Gastrocnemius medialis (tissue), 4 donors: ENCODE results near the gene B4GALT1. TPM values are rescaled to one million over a fixed set of nuclear protein-coding genes. Genes with fewer than 3 reads are reported as not detected.

Source experiments
- ATAC-seq, 2 donors: fragments of 150-250 bp; one replicate each; pipeline ENCODE4 v1.9.1; 2016
- DNase-seq, 2 donors: peaks; one replicate each; pipeline ENCODE4 v3.0.0-alpha.2; 2019
- H3K27ac ChIP-seq, 4 donors: fragments of 200-600 bp; sonication (generic); 1 replicate in 1 of 4; 2 replicates in 3 of 4; pipeline ENCODE4 v1.5.1; 2016 to 2018; ENCODE audit warnings: mild to moderate bottlenecking in 2 of 4, moderate library complexity in 1 of 4
- H3K27me3 ChIP-seq, 3 donors: fragments of 200-600 bp; sonication (generic) in 2 of 3; 1 replicate in 1 of 3; 2 replicates in 2 of 3; pipeline versions ENCODE4 v1.5.1 to v1.6.0; 2016 to 2019; ENCODE audit warnings: mild to moderate bottlenecking in 1 of 3, moderate library complexity in 1 of 3
- H3K36me3 ChIP-seq, 2 donors: fragments of 200-600 bp; sonication (generic) in 1 of 2; one replicate each; pipeline ENCODE4 v1.5.1; 2017 to 2018
- H3K4me1 ChIP-seq, 2 donors: fragments of 200-600 bp; sonication (generic) in 1 of 2; one replicate each; pipeline ENCODE4 v1.5.1; 2016 to 2017; ENCODE audit warnings: mild to moderate bottlenecking in 2 of 2
- H3K4me3 ChIP-seq, 4 donors: fragments of 200-600 bp; sonication (generic) in 3 of 4; 1 replicate in 1 of 4; 2 replicates in 3 of 4; pipeline ENCODE4 v1.5.1; 2016 to 2019; ENCODE audit warnings: mild to moderate bottlenecking in 2 of 4
- H3K9me3 ChIP-seq, 3 donors: fragments of 200-600 bp; sonication (generic) in 2 of 3; 1 replicate in 1 of 3; 2 replicates in 2 of 3; pipeline ENCODE4 v1.5.1; 2016 to 2019
- POLR2A ChIP-seq, 2 donors: fragments of 450-650 bp; IDR thresholded peaks; one replicate each; pipeline ENCODE4 v1.6.1; 2017; ENCODE audit warnings: antibody characterized with exemption in 2 of 2, mild to moderate bottlenecking in 2 of 2, moderate library complexity in 2 of 2
- in situ Hi-C, 4 donors: fragments of 200-750 bp; cut with MboI; loops; one replicate each; pipeline versions ENCODE4 v1.15.0 to v1.8.0; 2017; ENCODE audit warnings: low sequenced_read_pairs in 4 of 4
- intact Hi-C: fragments of 100-400 bp; cut with DNase I; formaldehyde crosslinking; loops from one replicate; pipeline ENCODE4 v1.15.1; 2023; ENCODE audit warnings: low total_unique reads
- total RNA-seq, 4 donors: library from RNA; depleted of rRNA; stranded (reverse); fragments of >200 nt; gene quantifications; one replicate each; pipeline versions ENCODE4 v1.1.0 to v1.2.3, GENCODE V29; 2016
- TF ChIP-seq, protein P1 (sequence below), 5 experiments: fragments of 450-650 bp in 3 of 5; fragments of 200-600 bp in 2 of 5; sonication (generic) in 2 of 5; IDR thresholded peaks in 4 of 5; conservative IDR thresholded peaks in 1 of 5; 1 replicate in 4 of 5; 2 replicates in 1 of 5; pipeline ENCODE4 v1.5.1; 2016 to 2019; ENCODE audit warnings: antibody characterized with exemption in 5 of 5, mild to moderate bottlenecking in 3 of 5, moderate library complexity in 3 of 5

B4GALT1 gene
- total RNA-seq = 10 to 100 TPM; 24.2 to 56.2 (median 42.7) TPM

- in situ Hi-C loops (loop anchor here in 1 of 4 donors (25.0 kb wide), 1 partner anchor 780 kb away; the partner anchor contains the start of gene ACO1), intact Hi-C loops (loop anchor here (1.0 to 2.0 kb wide), 3 partner anchors 35 to 1825 kb away; no protein-coding TSS in a partner anchor)
- H3K4me1 ChIP-seq = peaks cover 43 to 45% of the 10 kb centered on the region in 2 donors
- DNase-seq = peak; percentile 83 to 93
- TF ChIP-seq, protein P1, sequence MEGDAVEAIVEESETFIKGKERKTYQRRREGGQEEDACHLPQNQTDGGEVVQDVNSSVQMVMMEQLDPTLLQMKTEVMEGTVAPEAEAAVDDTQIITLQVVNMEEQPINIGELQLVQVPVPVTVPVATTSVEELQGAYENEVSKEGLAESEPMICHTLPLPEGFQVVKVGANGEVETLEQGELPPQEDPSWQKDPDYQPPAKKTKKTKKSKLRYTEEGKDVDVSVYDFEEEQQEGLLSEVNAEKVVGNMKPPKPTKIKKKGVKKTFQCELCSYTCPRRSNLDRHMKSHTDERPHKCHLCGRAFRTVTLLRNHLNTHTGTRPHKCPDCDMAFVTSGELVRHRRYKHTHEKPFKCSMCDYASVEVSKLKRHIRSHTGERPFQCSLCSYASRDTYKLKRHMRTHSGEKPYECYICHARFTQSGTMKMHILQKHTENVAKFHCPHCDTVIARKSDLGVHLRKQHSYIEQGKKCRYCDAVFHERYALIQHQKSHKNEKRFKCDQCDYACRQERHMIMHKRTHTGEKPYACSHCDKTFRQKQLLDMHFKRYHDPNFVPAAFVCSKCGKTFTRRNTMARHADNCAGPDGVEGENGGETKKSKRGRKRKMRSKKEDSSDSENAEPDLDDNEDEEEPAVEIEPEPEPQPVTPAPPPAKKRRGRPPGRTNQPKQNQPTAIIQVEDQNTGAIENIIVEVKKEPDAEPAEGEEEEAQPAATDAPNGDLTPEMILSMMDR (IDR thresholded peaks at IDR 0.05 in 4 of 5, conservative IDR thresholded peaks at IDR 0.05 in 1 of 5) = peak in 1 of 5 experiments; percentile 16
- peak; percentile 93 to 94 for TF ChIP-seq POLR2A (IDR thresholded peaks at IDR 0.05)
- peak within 1 kb of the TSS; percentile 96 to 99 (median 99) for H3K27ac ChIP-seq
- H3K4me3 ChIP-seq = peak within 1 kb of the TSS; percentile 77 to 97 (median 90)
- no peaks in the 10 kb centered on the region for H3K9me3 ChIP-seq
- no peaks in the 10 kb centered on the region for H3K27me3 ChIP-seq
- no peaks in the 10 kb centered on the region for H3K36me3 ChIP-seq
- peak; percentile 37 to 56 for ATAC-seq
These were observed at the start of gene B4GALT1 for GRCh38 chr9:33167084-33167971. TSS of gene B4GALT1 (minus strand) at chr9:33167336. CDS start at chr9:33167169, 167 bp downstream.

DNA sequence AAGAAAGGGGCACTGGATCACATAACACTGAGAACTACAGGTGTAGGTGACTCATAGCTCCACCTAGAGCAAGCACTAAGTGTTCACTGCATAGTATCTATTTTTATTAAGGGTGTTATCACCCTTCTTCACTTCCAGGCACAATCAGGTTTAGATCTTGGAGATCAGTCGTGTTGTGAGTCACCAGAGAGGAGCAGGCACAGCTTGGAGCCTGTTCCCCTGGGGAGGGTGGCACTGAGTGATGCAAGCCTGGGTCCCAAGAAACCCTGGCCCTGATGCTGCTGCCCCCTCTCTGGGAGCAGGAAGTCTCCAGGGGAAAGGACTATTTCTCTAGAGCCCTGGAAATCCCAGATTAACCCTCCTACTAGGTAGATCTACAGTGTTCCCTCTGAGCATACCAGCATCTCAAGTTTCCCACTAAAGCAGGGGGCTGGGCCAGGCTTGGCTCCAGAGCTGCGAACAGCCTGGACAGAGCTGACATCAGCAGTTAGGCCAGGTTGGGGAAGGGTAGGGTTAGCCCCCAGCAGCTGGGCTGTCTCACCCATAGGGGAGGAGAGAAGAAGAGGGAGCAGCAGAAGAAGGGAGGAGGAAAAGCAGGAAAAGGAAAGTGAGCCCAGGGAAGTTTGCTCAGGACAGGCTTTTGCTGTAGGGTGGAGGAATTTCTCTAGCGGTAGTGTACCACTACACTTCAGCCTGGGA lies 44.7 kb upstream of the B4GALT1 start:
- no peaks in the 10 kb centered on the region for H3K9me3 ChIP-seq
- peak; percentile 42 to 54 for DNase-seq
- peak; percentile 95 to 98 for ATAC-seq
- H3K27me3 ChIP-seq = no peaks in the 10 kb centered on the region
- peak overlapping the region; percentile 50 to 80 (median 67) for H3K27ac ChIP-seq
- H3K36me3 ChIP-seq = no peaks in the 10 kb centered on the region
- intact Hi-C loops (no loop called here), in situ Hi-C loops (no loop called here)
- TF ChIP-seq POLR2A (IDR thresholded peaks at IDR 0.05) = no peak
- TF ChIP-seq, protein P1 (IDR thresholded peaks at IDR 0.05 in 4 of 5, conservative IDR thresholded peaks at IDR 0.05 in 1 of 5) = no peak
- no peak overlapping the region for H3K4me3 ChIP-seq
- peaks cover 0 to 21% of the 10 kb centered on the region in 2 donors for H3K4me1 ChIP-seq

DNA sequence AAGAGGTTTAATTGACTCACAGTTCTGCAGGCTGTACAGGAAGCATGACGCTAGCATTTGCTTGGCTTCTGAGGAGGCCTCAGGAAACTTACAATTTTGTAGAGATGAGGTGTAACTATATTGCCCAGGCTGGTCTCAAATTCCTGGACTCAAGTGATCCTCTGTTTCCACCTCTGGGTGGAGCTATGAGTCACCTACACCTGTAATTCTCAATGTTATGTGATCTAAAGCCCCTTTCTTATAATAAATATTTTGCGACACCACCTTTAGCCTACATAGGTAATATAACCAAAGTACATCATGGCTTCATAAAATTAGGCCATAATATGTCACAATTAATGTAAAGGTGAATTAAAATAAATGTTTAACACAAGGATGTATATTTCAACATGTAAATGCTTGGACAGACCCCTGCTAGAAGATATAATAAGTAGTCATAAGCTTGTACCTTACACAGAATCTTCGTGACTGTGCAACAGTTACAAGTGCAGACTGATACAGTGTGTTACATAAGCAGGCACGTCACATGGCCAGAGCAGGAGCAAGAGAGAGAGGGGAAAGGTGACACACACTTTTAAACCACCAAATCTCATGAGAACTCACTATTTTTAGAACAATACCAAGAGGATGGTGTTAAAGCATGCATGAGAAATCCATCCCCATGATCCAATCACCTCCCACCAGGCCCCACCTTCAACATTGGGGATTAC lies 43.0 kb upstream of the B4GALT1 start:
- DNase-seq = no peak
- no peak for ATAC-seq

GRCh38 chr9:33209394-33209793 lies 42.3 kb upstream of the B4GALT1 start:
- ATAC-seq = no peak
- Histone ChIP-seq H3K4me3 (no peak overlapping the region), H3K36me3 (no peaks in the 10 kb centered on the region), H3K27ac (no peak overlapping the region), H3K27me3 (no peaks in the 10 kb centered on the region), H3K4me1 (peaks cover 0 to 21% of the 10 kb centered on the region in 2 donors), H3K9me3 (no peaks in the 10 kb centered on the region)
- in situ Hi-C loops (no loop called here), intact Hi-C loops (no loop called here)
- no peak for DNase-seq
- TF ChIP-seq, protein P1 (IDR thresholded peaks at IDR 0.05 in 4 of 5, conservative IDR thresholded peaks at IDR 0.05 in 1 of 5) = no peak
- no peak for TF ChIP-seq POLR2A (IDR thresholded peaks at IDR 0.05)

More for the DNA sequence above, 43.0 kb upstream of the B4GALT1 start:
- H3K27me3 ChIP-seq = no peaks in the 10 kb centered on the region
- no peaks in the 10 kb centered on the region for H3K9me3 ChIP-seq
- TF ChIP-seq, protein P1 (IDR thresholded peaks at IDR 0.05 in 4 of 5, conservative IDR thresholded peaks at IDR 0.05 in 1 of 5) = no peak
- no peak for TF ChIP-seq POLR2A (IDR thresholded peaks at IDR 0.05)
- peaks cover 0 to 21% of the 10 kb centered on the region in 2 donors for H3K4me1 ChIP-seq
- in situ Hi-C loops = no loop called here
- no peak overlapping the region for H3K4me3 ChIP-seq
- intact Hi-C loops = no loop called here
- no peak overlapping the region for H3K27ac ChIP-seq
- no peaks in the 10 kb centered on the region for H3K36me3 ChIP-seq
